WTC11 (cell line): ENCODE results near the gene ZNF526. TPM values are rescaled to one million over a fixed set of nuclear protein-coding genes. Genes with fewer than 3 reads are reported as not detected.

Source experiments
- ATAC-seq: fragments of 200-7000 bp; cut with Tn5 transposase; 2 replicates; pipeline ENCODE4 v1.10.0; 2021; ENCODE audit warnings: mild to moderate bottlenecking, moderate library complexity
- CTCF ChIA-PET: fragments of 300-600 bp; sonication (Branson Sonifier 250); formaldehyde crosslinking; loops from one replicate; lab custom pipeline; 2021; ENCODE audit warnings: antibody characterized with exemption; lab: Charles Lee
- POLR2A ChIA-PET: fragments of 350-600 bp; sonication (Branson Sonifier 250); formaldehyde crosslinking; loops from one replicate; lab custom pipeline; 2021; ENCODE audit warnings: antibody characterized with exemption; lab: Charles Lee
- DNase-seq: peaks from one replicate; pipeline ENCODE4 v3.0.0; 2021; ENCODE audit warnings: low spot score
- H3K27ac Mint-ChIP-seq: 2 replicates; pipeline ENCODE4 v1.8.0; 2021; ENCODE audit warnings: mixed read lengths
- H3K27me3 Mint-ChIP-seq: 2 replicates; pipeline ENCODE4 v1.8.0; 2021; ENCODE audit warnings: low read depth, mild to moderate bottlenecking, moderate library complexity, mixed read lengths
- H3K36me3 Mint-ChIP-seq: 2 replicates; pipeline ENCODE4 v1.8.0; 2021; ENCODE audit warnings: mixed read lengths
- H3K4me1 Mint-ChIP-seq: 2 replicates; pipeline ENCODE4 v1.8.0; 2022; ENCODE audit warnings: mixed read lengths
- H3K4me3 Mint-ChIP-seq: 2 replicates; pipeline ENCODE4 v1.8.0; 2021; ENCODE audit warnings: mild to moderate bottlenecking, moderate library complexity, mixed read lengths
- H3K9me3 Mint-ChIP-seq: 2 replicates; pipeline ENCODE4 v1.8.0; 2021; ENCODE audit warnings: mixed read lengths
- ATF6 ChIP-seq: sonication (generic); formaldehyde crosslinking; IDR thresholded peaks from 2 replicates; pipeline ENCODE4 v1.8.1; 2023; ENCODE audit warnings: mild to moderate bottlenecking, missing genetic modification reagents
- CBFB ChIP-seq: sonication (generic); formaldehyde crosslinking; IDR thresholded peaks from 2 replicates; pipeline ENCODE4 v1.8.1; 2022; ENCODE audit warnings: mild to moderate bottlenecking, low read depth, missing genetic modification reagents
- E2F1 ChIP-seq: sonication (generic); formaldehyde crosslinking; IDR thresholded peaks from 2 replicates; pipeline ENCODE4 v1.8.0; 2022; ENCODE audit warnings: mild to moderate bottlenecking, missing genetic modification reagents
- FOXJ3 ChIP-seq: sonication (generic); formaldehyde crosslinking; IDR thresholded peaks from 2 replicates; pipeline ENCODE4 v1.9.0; 2021; ENCODE audit warnings: missing genetic modification reagents, mild to moderate bottlenecking, borderline replicate concordance
- FOXP4 ChIP-seq: sonication (generic); formaldehyde crosslinking; IDR thresholded peaks from 2 replicates; pipeline ENCODE4 v1.8.0; 2022; ENCODE audit warnings: mild to moderate bottlenecking, missing genetic modification reagents
- GABPB1 ChIP-seq: sonication (generic); formaldehyde crosslinking; IDR thresholded peaks from 2 replicates; pipeline ENCODE4 v1.8.1; 2023; ENCODE audit warnings: mild to moderate bottlenecking, missing genetic modification reagents
- IRF1 ChIP-seq: sonication (generic); formaldehyde crosslinking; IDR thresholded peaks from 2 replicates; pipeline ENCODE4 v1.8.0; 2023; ENCODE audit warnings: missing genetic modification reagents
- JAZF1 ChIP-seq: fragments of 250-450 bp; sonication (Bioruptor Pico); IDR thresholded peaks from 2 replicates; pipeline ENCODE4 v1.9.0; 2021; ENCODE audit warnings: moderate library complexity, mild to moderate bottlenecking, inconsistent platforms
- KAT7 ChIP-seq: sonication (generic); formaldehyde crosslinking; IDR thresholded peaks from 2 replicates; pipeline ENCODE4 v1.8.1; 2023; ENCODE audit warnings: missing genetic modification reagents, mild to moderate bottlenecking, borderline replicate concordance
- NFE2L1 ChIP-seq: sonication (generic); formaldehyde crosslinking; IDR thresholded peaks from 2 replicates; pipeline ENCODE4 v1.8.1; 2023; ENCODE audit warnings: missing genetic modification reagents
- NFYB ChIP-seq: sonication (generic); formaldehyde crosslinking; conservative IDR thresholded peaks from 2 replicates; pipeline ENCODE4 v1.8.0; 2022; ENCODE audit warnings: low read depth, missing genetic modification reagents
- NR1H2 ChIP-seq: sonication (generic); formaldehyde crosslinking; IDR thresholded peaks from 2 replicates; pipeline ENCODE4 v1.9.0; 2021; ENCODE audit warnings: mild to moderate bottlenecking, moderate library complexity, missing genetic modification reagents
- PREB ChIP-seq: sonication (generic); formaldehyde crosslinking; IDR thresholded peaks from 2 replicates; pipeline ENCODE4 v1.8.1; 2022; ENCODE audit warnings: mild to moderate bottlenecking, missing genetic modification reagents, moderate library complexity, borderline replicate concordance
- PRRX2 ChIP-seq: fragments of 250-450 bp; sonication (Bioruptor Pico); IDR thresholded peaks from 2 replicates; pipeline ENCODE4 v1.8.0; 2021; ENCODE audit warnings: mild to moderate bottlenecking
- SMAD4 ChIP-seq: sonication (generic); formaldehyde crosslinking; IDR thresholded peaks from 2 replicates; pipeline ENCODE4 v1.8.0; 2022; ENCODE audit warnings: mild to moderate bottlenecking, missing genetic modification reagents
- SP1 ChIP-seq: sonication (generic); formaldehyde crosslinking; conservative IDR thresholded peaks from 2 replicates; pipeline ENCODE4 v1.8.1; 2022; ENCODE audit warnings: missing genetic modification reagents
- ZNF138 ChIP-seq: sonication (generic); formaldehyde crosslinking; conservative IDR thresholded peaks from 2 replicates; pipeline ENCODE4 v1.8.1; 2022; ENCODE audit warnings: mild to moderate bottlenecking, moderate library complexity, missing genetic modification reagents
- ZNF219 ChIP-seq: sonication (generic); formaldehyde crosslinking; IDR thresholded peaks from 2 replicates; pipeline ENCODE4 v1.8.0; 2023; ENCODE audit warnings: missing genetic modification reagents, mild to moderate bottlenecking, borderline replicate concordance
- ZNF232 ChIP-seq: sonication (generic); formaldehyde crosslinking; IDR thresholded peaks from 2 replicates; pipeline ENCODE4 v1.8.0; 2022; ENCODE audit warnings: mild to moderate bottlenecking, missing genetic modification reagents
- ZNF317 ChIP-seq: sonication (generic); formaldehyde crosslinking; IDR thresholded peaks from 2 replicates; pipeline ENCODE4 v1.8.1; 2023; ENCODE audit warnings: low read depth, mild to moderate bottlenecking, moderate library complexity, missing genetic modification reagents, borderline replicate concordance
- ZNF416 ChIP-seq: fragments of 250-450 bp; sonication (Bioruptor Pico); IDR thresholded peaks from 2 replicates; pipeline ENCODE4 v1.9.0; 2021; ENCODE audit warnings: mild to moderate bottlenecking, inconsistent platforms
- ZNF423 ChIP-seq: fragments of 250-450 bp; sonication (Bioruptor Pico); IDR thresholded peaks from 2 replicates; pipeline ENCODE4 v2.1.2; 2022; ENCODE audit warnings: mild to moderate bottlenecking, moderate library complexity
- ZSCAN18 ChIP-seq: fragments of 250-450 bp; sonication (Bioruptor Pico); IDR thresholded peaks from 2 replicates; pipeline ENCODE4 v2.1.2; 2022; ENCODE audit warnings: mild to moderate bottlenecking, moderate library complexity
- total RNA-seq: library from RNA; stranded (reverse); gene quantifications from 3 replicates; pipeline ENCODE4 v1.2.3, GENCODE V29; 2021

Gene ZNF526
- total RNA-seq, 1 experiment from 2014 or later, result 18.3 TPM

GRCh38 chr19:42271861-42272534, 51.9 kb downstream of the ZNF526 start (continued):
- TF ChIP-seq ATF6 (CRISPR knock-in tag), result no peak
- TF ChIP-seq IRF1 (CRISPR knock-in tag), result no peak
- TF ChIP-seq SP1 (CRISPR knock-in tag), result no peak
- TF ChIP-seq ZNF138 (CRISPR knock-in tag), result no peak
- TF ChIP-seq ZSCAN18, result no peak
- TF ChIP-seq FOXJ3 (CRISPR knock-in tag), result no peak
- TF ChIP-seq ZNF317 (CRISPR knock-in tag), result no peak
- TF ChIP-seq KAT7 (CRISPR knock-in tag), result no peak
- TF ChIP-seq PREB (CRISPR knock-in tag), result no peak

- CTCF ChIA-PET, result no interaction called here
- peaks cover 3% of the 10 kb centered on the region for H3K27me3 Mint-ChIP-seq
- H3K36me3 Mint-ChIP-seq, result 0 out of 2 replicates have a peak, but pooled peaks cover 2% of the 10 kb centered on the region
- no peaks in the 10 kb centered on the region for H3K9me3 Mint-ChIP-seq
- no peak overlapping the region for H3K4me3 Mint-ChIP-seq
- H3K4me1 Mint-ChIP-seq, result peaks cover 20% of the 10 kb centered on the region
- no peak for DNase-seq
- no peak overlapping the region for H3K27ac Mint-ChIP-seq
- no peak for TF ChIP-seq SMAD4 (CRISPR knock-in tag)
- no peak for TF ChIP-seq JAZF1
- no peak for TF ChIP-seq NFE2L1 (CRISPR knock-in tag)
- no peak for TF ChIP-seq ZNF423 (CRISPR knock-in tag)
- no peak for TF ChIP-seq ZNF416 (CRISPR knock-in tag)
- TF ChIP-seq E2F1 (CRISPR knock-in tag), result no peak
- TF ChIP-seq GABPB1 (CRISPR knock-in tag), result no peak
- no peak for TF ChIP-seq CBFB
- TF ChIP-seq NFYB, result no peak
- no peak for ATAC-seq
- POLR2A ChIA-PET, result no interaction called here
Observed at GRCh38 chr19:42272535-42272897, 52.4 kb downstream of the ZNF526 start.

- DNase-seq (no peak), ATAC-seq (no peak)
- no peaks in the 10 kb centered on the region for H3K9me3 Mint-ChIP-seq
- H3K27me3 Mint-ChIP-seq, result no peaks in the 10 kb centered on the region; the same call in 1 of the 2 replicates
- ChIA-PET POLR2A (no interaction called here), CTCF (no interaction called here)
- peaks cover 15% of the 10 kb centered on the region for H3K4me1 Mint-ChIP-seq
- no peak overlapping the region for H3K4me3 Mint-ChIP-seq
- 0 out of 2 replicates have a peak, but pooled peaks cover 2% of the 10 kb centered on the region for H3K36me3 Mint-ChIP-seq
- no peak overlapping the region for H3K27ac Mint-ChIP-seq
- TF ChIP-seq ZNF219 (CRISPR knock-in tag) (no peak), GABPB1 (CRISPR knock-in tag) (no peak), ZNF317 (CRISPR knock-in tag) (no peak), ZNF232 (CRISPR knock-in tag) (no peak), SP1 (CRISPR knock-in tag) (no peak), FOXJ3 (CRISPR knock-in tag) (no peak), FOXP4 (no peak), NR1H2 (CRISPR knock-in tag) (no peak), JAZF1 (no peak), ATF6 (CRISPR knock-in tag) (no peak), PRRX2 (CRISPR knock-in tag) (no peak)
Observed at GRCh38 chr19:42272989-42273406, 52.9 kb downstream of the ZNF526 start.
